NCI-H526 (cell line): ENCODE data around the gene TCL1A.

ENCODE experiments used
- DNase-seq, 2 experiments: peaks; one replicate each; lab custom pipeline; 2025; lab: John Stamatoyannopoulos, UW

Gene TCL1A

DNA sequence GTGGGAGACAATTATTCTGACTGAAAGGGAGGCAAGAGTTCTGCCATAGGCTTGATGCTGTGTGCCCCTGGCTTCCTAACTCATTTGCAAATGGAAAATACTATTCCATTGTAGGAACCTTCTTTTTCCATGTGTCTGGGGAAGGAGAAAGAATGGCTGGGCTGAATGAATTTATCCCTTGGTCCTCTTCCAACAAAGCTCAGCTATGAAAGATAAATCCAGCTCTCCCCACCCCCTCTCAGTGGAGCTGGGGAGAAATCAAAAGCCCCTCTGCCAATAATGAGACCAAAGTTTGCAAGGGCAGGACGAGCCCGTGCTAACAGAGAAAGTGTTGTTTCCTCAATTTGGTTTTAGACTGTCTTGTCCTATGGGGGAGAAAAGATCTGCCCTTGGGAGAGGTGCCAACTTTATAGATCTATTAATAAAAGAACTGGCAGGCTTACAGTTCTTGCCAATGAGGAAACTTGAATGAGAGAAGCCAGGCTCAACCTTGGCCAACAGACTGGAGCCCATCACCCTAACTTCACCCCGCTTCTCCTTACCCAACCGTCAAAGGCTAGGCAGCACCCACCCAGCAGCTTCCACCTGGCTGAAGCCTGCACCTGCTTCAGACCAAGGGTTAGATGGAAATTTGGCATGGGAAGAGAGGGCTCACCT, 36.6 kb downstream of the TCL1A start:
- no peak for DNase-seq

DNA sequence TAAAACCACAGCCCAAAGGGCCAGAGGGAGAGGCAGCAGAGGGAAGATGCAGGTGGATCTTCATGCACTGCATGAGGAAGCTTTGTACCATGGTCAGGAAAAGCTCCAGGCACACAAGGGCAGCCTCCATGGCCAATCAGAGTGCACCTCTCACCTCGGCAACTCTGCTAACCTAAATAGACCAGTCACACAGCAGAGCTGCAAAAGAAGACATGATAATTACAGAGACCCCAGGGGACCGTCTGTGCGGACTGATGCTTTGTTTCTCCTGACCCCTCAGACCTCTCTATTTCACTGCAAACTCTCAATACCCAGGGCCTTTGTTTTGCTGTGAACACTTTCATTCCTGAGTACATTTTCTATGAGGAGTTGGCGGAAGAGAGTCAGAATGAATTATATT, 38.4 kb downstream of the TCL1A start:
- DNase-seq, result no peak

DNA sequence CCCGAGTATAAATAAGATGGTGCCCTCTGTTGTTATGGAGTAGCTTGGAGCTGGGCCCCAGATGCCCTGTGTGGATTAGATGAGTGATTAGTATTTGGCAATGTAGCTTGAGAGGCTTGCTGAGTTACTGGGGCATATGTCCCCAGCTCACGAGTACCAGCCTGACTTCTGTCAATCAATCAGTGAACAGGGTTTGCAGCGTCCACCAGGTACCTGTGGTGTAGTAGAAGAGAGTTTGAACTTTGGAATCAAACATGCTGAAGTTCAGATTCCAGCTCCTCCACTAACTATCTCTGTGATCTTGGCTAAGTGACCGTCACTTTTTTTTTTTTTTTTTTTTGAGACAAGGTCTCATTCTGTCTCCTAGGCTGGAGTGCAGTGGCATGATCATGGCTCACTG, 39.3 kb downstream of the TCL1A start:
- no peak for DNase-seq

DNA sequence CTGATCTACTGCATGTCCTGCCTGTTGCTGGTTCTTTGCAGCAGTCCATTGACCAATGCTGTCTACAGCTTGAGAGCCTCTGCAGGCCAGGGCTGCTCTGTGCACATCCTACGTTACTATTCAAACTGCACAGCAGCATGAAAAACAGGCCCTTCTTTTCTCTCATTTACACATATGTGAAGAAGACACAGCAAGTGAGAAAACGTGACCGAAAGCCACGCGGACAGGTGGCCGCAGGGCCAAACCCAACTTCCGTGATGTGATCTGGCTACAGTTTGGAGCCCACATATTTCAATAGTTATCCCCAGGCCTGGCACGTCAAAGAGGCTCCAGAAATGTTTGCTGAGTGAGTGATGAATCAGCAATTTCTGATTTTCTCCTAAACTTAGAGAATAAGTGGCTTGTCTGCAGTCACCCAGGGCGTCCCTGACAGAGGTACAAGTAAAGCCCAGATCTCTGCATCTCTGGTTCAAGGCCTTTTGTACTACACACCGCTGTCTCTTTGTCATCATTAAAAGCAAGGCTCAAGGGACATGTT, 45.6 kb downstream of the TCL1A start:
- DNase-seq, result peak in 1 of 2 experiments; percentile 15

DNA sequence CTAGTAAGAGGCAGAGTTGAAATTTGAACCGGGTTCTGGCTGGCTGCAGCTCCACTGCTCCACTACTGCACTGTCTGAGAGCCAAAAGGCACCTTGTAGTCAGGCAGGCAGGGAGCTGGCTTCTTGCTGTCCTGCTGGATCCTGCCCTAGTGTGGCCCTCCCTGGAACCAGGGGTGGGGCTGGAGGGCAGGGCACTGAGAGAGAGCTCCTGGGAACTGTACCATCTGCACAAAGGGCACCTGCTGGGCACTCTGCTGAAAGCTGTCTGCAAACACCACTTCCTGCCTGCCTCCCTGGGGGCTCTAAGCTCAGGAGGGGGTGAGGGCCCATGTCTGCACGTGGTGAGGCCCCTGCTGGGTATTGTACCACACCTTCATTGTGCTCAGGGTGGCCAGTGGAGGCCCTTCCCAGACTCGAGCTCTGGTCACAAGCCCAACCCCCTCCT, 46.7 kb downstream of the TCL1A start:
- DNase-seq, result peak; percentile 35 to 76

DNA sequence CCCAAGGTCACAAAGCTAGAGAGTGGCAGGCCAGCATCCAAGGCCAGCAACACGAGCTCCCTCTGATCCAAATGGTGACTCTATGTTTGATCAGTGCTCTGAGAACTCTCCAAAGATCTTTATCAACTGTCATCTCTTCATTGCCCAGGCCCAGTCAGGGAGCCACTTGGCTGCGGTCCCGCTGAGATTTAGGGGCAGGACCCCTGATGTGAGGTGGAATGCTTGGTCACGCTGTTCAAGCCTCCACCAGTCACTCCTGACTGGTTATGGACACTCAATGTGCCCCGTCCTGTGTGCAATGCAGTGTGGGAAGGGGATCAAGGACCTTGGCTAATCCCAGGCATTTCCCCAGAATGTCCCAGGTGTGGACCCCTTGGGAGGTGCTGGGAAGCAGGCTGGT, 47.5 kb downstream of the TCL1A start:
- no peak for DNase-seq

DNA sequence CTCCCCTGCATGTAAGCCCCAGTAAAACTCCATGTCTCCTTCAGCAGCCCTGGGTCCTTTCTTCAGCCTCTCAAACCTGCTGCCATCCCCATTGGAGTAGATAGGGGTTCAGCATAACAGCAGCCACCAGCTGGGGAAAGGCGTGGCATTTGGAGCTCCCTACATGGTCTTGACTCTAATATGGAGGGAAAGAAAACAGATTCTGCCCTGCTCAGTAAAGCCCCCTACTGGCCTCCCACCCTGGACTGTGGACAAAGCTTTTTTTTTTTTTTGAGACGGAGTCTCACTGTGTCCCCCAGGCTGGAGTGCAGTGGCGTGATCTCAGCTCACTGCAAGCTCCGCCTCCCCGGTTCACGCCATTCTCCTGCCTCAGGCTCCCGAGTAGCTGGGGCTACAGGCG, 48.4 kb downstream of the TCL1A start:
- DNase-seq, result peak; percentile 19 to 53

DNA sequence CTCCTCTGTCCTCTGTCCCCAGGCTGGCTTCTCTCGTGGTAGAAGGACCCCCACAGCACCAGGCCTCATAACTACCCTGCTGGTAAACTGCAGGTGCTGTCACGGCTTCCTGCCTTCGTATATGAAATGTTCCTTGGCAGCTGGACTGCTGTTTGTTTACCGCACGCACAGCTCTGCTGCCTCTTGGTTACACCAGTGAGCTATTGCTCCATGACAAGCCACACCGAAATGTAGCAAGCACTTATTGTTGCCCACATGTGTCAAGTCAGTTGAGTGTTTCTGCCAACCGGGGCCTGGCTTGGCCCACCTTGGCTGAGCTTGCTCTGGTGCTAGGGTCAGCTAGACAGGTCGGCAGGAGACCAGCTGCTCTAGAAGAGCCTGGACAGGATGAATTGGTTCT, 49.4 kb downstream of the TCL1A start:
- peak; percentile 37 to 44 for DNase-seq

DNA sequence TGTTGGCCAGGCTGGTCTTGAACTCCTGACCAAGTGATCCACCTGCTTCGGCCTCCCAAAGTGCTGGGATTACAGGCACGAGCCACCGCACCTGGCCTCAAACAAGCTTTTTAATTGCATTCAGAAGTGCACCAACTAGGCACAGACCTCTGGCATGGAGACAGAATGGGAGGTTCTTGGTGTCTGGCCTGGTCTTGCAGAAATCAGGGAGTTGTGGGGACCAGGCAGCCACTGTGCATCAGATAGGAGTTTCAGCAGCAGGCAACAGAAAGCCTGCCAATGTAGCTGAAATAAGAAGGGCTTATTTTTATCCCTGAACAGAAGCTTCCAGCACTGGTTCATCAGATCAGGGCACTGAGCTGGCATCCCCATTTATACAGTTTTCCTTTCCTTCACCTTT, 49.9 kb downstream of the TCL1A start:
- DNase-seq, result no peak

DNA sequence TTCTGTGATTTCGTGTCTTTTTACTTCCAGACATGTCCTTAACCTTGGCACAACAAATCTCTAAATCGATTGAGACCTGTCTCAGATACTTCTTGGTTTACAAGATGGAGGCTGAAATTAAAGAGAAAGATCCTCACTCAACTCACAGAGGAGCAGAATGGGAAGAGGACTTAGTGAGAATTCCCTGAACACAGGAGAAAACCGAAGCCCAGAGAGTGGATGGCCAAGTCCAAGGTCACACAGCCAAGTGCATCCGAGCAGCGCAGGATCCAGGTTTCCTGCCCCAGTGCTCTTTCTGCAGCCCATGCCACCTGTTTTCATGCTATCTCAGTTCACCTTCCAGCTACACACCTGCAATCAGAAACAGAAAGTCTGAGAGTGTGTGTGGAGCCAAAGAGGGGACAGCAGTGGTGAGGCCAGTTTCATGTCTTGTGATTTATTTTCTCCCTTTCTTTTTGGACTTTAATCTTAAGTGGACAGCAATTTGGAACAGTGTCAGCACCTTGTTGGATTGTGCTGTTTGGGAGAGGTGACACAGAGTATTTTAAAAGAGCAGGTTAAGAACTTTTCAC, 50.6 kb downstream of the TCL1A start:
- DNase-seq, result peak in 1 of 2 experiments; percentile 26

DNA sequence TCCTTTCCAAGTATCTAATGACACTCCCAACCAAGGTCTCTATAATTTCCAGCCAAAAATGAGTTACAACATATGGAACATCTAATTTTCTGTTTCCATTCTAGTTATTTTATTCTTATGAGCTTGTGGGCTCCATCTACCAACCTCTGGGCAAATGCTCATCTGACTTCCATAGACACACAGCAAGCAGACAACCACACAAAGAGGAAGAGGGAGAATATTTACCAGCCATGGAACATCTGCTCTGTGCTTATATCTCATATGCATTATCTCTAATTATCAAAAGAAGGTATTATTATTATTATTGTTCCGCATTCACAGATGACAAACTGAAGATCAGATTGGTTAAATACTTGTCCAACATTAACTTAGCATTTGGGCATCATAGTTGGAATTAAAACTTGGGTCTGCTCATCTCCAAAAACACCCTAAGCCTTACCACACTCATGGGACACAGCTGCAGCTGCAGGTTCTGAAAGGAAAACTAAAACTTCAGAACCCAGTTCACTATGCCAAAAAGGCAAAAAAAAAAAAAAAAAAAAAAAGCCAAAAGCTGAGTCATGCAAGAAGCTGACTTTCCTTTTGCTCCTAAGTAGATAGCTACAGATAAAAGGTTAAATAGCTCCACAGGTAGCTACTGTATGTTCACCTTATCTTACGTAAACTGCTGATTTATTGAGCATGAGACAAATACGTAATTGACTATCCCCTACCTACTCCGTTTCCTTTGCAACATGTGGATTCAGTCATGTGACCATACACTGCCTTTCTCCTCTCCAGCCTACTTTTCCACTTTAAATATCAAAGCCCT, 51.3 kb downstream of the TCL1A start:
- peak; percentile 46 to 50 for DNase-seq

DNA sequence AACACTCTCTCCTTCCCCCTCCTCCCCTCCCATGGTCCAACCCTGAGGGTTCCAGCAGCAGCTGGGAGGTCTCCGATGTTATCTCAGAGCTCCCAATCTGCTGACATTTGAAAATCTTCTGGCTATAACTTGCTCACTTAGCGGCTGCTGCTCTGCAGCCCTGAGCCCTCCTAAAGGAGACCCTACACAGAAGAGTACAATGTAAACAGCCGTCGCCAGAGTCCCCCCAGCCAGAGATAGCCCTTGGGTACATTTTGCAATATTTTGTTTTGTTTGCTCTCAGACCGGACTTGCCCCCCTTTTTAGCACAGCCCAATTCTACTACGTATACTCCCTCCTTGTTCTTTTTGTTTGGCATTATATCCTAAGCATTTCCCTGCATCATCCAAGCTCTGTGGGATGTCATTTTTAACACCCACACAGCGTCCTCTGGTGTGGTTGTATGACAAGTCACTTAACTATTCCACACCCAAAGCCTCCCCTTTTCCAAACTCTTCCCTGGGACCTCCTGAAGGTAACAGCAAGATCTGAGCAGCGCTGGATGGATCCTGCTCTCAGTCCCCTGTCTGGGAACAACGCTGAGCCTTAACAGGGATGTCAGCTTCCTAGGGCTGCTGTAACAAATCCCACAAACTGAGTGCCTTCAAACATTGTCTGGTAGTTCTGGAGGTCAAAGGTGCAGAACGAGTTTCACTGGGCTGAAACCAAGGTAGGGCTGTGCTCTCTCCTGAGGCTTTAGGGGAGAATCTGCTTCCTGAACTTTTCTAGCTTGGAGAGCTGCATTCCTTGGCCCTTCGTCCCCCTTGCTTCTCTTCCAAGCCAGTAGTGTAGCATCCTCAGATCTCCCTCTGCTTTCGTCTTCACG, 53.0 kb downstream of the TCL1A start:
- DNase-seq, result peak in 1 of 2 experiments; percentile 70

DNA sequence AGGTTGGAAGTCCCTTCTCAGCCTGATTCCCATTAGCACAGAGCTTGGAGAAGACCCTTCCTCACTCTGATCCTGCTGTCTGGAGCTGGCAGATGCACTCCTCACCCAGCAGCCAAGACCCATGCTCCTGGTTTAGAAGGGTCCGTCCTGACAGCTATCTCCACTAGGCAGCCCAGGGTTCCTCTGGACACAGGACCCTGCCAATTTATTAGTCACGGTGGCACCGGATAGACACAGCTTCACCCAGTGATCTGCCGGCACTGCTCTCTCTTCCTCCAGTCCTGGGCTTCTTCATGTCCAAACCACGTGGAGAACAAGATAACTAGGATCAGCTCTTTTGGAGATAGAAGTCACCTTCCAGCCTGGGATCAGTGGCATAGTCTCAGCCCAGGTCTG, 53.9 kb downstream of the TCL1A start:
- DNase-seq, result peak; percentile 46 to 70
